Gastroesophageal sphincter (tissue), 4 donors: Measurements from ENCODE around the gene DENND4C. TPM values are rescaled to one million over a fixed set of nuclear protein-coding genes. Genes with fewer than 3 reads are reported as not detected.
A peak's percentile ranks its signal among the peaks of the same experiment; 100 is the strongest.

Experiments used
- ATAC-seq: fragments of 150-250 bp; one replicate; pipeline ENCODE4 v1.9.1; 2016; ENCODE audit warnings: mild to moderate bottlenecking, moderate library complexity
- H3K27ac ChIP-seq, 4 donors: fragments of 200-600 bp; sonication (generic) in 3 of 4; 1 replicate in 3 of 4; 2 replicates in 1 of 4; pipeline ENCODE4 v1.5.1; 2016 to 2019
- H3K27me3 ChIP-seq: fragments of 200-600 bp; sonication (generic); one replicate; pipeline ENCODE4 v1.5.1; 2019
- H3K36me3 ChIP-seq, 2 donors: fragments of 200-600 bp; sonication (generic); one replicate each; pipeline ENCODE4 v1.5.1; 2019; ENCODE audit warnings: control low read depth in 1 of 2
- H3K4me1 ChIP-seq, 3 donors: fragments of 200-600 bp; sonication (generic); 1 replicate in 2 of 3; 2 replicates in 1 of 3; pipeline ENCODE4 v1.5.1; 2016 to 2019; ENCODE audit warnings: control low read depth in 2 of 3
- H3K4me3 ChIP-seq, 2 donors: fragments of 200-600 bp; sonication (generic); one replicate each; pipeline ENCODE4 v1.5.1; 2019; ENCODE audit warnings: mild to moderate bottlenecking in 1 of 2, moderate library complexity in 1 of 2
- H3K9me3 ChIP-seq, 3 donors: fragments of 200-600 bp; sonication (generic); one replicate each; pipeline ENCODE4 v1.5.1; 2017 to 2019; ENCODE audit warnings: control low read depth in 2 of 3
- EP300 ChIP-seq: sonication (generic); formaldehyde crosslinking; IDR thresholded peaks from one replicate; pipeline ENCODE4 v1.6.1; 2017; ENCODE audit warnings: antibody characterized with exemption, mild to moderate bottlenecking
- POLR2A ChIP-seq, 2 donors: fragments of 450-650 bp; IDR thresholded peaks; one replicate each; pipeline ENCODE4 v1.6.1; 2017; ENCODE audit warnings: antibody characterized with exemption in 2 of 2, mild to moderate bottlenecking in 2 of 2, moderate library complexity in 1 of 2
- POLR2AphosphoS5 ChIP-seq: sonication (generic); formaldehyde crosslinking; IDR thresholded peaks from one replicate; pipeline ENCODE4 v1.6.1; 2017; ENCODE audit warnings: antibody characterized with exemption
- WGBS, 2 donors: methylation state at CpG; one replicate each; pipeline ENCODE4 v1.1.5; 2018; ENCODE audit warnings: low coverage in 1 of 2; 5-methylcytosine and 5-hydroxymethylcytosine counted together
- total RNA-seq, 4 donors: library from RNA; depleted of rRNA; stranded (reverse); fragments of >200 nt; gene quantifications; one replicate each; pipeline ENCODE4 v1.1.0, GENCODE V29; 2016
- TF ChIP-seq, protein P1 (sequence below), 4 experiments: fragments of 200-600 bp in 2 of 4; fragments of 450-650 bp in 2 of 4; sonication (generic) in 1 of 4; IDR thresholded peaks; one replicate each; pipeline ENCODE4 v1.5.1; 2017 to 2019; ENCODE audit warnings: antibody characterized with exemption in 4 of 4, mild to moderate bottlenecking in 2 of 4, moderate library complexity in 2 of 4

Gene DENND4C
- total RNA-seq, 4 donors from 2014 or later, result 72.9 to 117 (median 81.9) TPM

DNA sequence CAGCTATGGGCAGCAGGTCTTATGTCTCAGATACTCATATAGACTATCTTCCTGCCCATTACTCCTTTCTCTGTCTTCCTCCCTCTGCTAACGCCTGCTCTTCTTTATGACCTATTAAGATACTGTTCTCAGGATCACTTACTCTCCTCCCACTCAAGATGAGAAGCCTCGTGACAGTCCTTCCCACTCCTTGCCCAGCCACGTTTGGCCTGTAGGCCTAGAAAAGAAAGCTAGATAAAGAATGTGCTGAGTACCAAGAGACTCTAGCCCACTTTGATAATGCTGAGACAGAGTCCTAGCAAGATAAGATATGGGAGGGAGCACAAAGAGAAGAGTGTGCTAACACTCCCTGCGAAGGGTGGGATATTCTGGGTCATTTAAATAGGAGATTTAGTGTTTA is 6.8 kb upstream of the DENND4C start:
- no peak for TF ChIP-seq POLR2AphosphoS5
- no peak for TF ChIP-seq POLR2A (IDR thresholded peaks at IDR 0.05)
- no peak for TF ChIP-seq EP300
- TF ChIP-seq, protein P1, sequence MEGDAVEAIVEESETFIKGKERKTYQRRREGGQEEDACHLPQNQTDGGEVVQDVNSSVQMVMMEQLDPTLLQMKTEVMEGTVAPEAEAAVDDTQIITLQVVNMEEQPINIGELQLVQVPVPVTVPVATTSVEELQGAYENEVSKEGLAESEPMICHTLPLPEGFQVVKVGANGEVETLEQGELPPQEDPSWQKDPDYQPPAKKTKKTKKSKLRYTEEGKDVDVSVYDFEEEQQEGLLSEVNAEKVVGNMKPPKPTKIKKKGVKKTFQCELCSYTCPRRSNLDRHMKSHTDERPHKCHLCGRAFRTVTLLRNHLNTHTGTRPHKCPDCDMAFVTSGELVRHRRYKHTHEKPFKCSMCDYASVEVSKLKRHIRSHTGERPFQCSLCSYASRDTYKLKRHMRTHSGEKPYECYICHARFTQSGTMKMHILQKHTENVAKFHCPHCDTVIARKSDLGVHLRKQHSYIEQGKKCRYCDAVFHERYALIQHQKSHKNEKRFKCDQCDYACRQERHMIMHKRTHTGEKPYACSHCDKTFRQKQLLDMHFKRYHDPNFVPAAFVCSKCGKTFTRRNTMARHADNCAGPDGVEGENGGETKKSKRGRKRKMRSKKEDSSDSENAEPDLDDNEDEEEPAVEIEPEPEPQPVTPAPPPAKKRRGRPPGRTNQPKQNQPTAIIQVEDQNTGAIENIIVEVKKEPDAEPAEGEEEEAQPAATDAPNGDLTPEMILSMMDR (IDR thresholded peaks at IDR 0.05), result no peak
- no peaks in the 10 kb centered on the region for H3K9me3 ChIP-seq
- 49% methylated on average over 4 of the region's 4 CpGs; no CpG with 5 or more reads in 1 of the 2 donors for WGBS, 2 donors
- ATAC-seq, result no peak
- H3K4me1 ChIP-seq, result no peaks in the 10 kb centered on the region
- H3K27ac ChIP-seq, result no peak overlapping the region
- H3K4me3 ChIP-seq, result no peak overlapping the region
- H3K36me3 ChIP-seq, result no peaks in the 10 kb centered on the region
- no peaks in the 10 kb centered on the region for H3K27me3 ChIP-seq

DNA sequence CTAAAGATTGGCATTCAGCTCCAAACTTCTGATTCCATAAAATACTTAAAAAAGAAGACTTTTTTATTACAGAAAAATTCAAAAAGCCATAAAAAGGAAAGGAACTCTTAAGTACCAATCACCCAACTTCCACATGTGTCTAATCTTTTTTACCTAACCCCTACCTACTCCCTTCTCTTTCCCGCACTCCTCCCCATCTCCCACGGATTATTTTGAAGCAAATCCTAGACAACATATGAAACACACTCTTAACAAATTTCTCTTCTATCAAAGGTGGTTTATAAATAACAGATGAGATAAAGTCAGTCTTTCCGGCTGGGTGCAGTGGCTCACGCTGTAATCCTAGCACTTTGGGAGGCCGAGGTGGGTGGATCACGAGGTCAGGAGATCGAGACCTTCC is 5.9 kb upstream of the DENND4C start:
- H3K4me1 ChIP-seq, result peaks cover 0 to 6% (median 0%) of the 10 kb centered on the region in 3 donors
- H3K4me3 ChIP-seq, result no peak overlapping the region
- TF ChIP-seq, protein P1 (IDR thresholded peaks at IDR 0.05), result no peak
- TF ChIP-seq POLR2A (IDR thresholded peaks at IDR 0.05), result no peak
- no peak for TF ChIP-seq EP300
- TF ChIP-seq POLR2AphosphoS5, result no peak
- no peaks in the 10 kb centered on the region for H3K9me3 ChIP-seq
- no peak for ATAC-seq
- 67 to 79% methylated on average over 2 to 6 of the region's 7 CpGs for WGBS, 2 donors
- no peaks in the 10 kb centered on the region for H3K27me3 ChIP-seq
- no peaks in the 10 kb centered on the region for H3K36me3 ChIP-seq
- no peak overlapping the region for H3K27ac ChIP-seq

DNA sequence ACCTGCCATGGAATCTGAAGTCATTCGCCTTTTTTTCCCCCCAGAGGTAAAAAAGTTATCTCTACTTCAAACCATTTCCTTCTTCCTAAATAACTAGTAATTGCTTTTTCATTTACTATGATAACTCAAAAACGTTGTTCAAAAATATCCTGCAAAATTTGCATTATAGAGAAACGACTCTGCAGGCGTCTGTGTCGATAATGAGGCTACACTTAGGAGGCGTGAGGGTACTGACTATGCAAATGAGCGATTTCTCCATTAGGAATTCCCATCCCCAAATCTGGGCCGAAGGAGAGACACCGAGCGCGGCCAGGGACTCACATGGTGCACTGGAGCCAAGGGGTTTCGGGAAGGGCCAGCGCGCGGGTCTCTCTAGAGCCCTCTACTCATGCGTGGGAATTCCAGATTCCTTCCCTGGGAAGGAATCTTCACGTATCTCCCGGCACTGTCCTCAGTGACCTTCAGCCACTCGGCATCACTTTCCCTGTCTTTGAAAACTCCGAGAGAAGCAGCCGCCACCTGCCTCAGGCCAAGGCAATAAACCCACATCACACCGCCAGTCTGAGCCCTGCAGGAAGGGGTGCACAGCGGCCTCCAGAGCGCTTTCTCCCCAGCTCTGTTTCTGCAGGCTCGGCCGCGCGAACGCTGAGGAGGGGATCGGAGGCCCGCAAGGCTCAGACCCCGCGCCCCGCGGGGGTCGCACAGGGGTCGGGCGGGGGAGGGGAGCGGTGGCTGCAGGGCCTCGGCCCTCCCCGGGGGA is 718 bp upstream of the DENND4C start:
- Histone ChIP-seq H3K4me1 (peaks cover 0 to 43% (median 8%) of the 10 kb centered on the region in 3 donors), H3K36me3 (no peaks in the 10 kb centered on the region), H3K9me3 (no peaks in the 10 kb centered on the region), H3K27ac (peak overlapping the region; percentile 84 to 99 (median 97)), H3K4me3 (peak overlapping the region; percentile 79 to 98), H3K27me3 (no peaks in the 10 kb centered on the region)
- TF ChIP-seq POLR2A (IDR thresholded peaks at IDR 0.05) (no peak), POLR2AphosphoS5 (no peak), EP300 (no peak)
- TF ChIP-seq, protein P1 (IDR thresholded peaks at IDR 0.05), result no peak
- 0 to 3% methylated on average over 7 to 8 of the region's 41 CpGs for WGBS, 2 donors
- peak; percentile 72 for ATAC-seq

GRCh38 chr9:19231126-19231903 is 822 bp downstream of the DENND4C start:
- 1% methylated on average over 13 to 14 of the region's 35 CpGs for WGBS, 2 donors

DNA sequence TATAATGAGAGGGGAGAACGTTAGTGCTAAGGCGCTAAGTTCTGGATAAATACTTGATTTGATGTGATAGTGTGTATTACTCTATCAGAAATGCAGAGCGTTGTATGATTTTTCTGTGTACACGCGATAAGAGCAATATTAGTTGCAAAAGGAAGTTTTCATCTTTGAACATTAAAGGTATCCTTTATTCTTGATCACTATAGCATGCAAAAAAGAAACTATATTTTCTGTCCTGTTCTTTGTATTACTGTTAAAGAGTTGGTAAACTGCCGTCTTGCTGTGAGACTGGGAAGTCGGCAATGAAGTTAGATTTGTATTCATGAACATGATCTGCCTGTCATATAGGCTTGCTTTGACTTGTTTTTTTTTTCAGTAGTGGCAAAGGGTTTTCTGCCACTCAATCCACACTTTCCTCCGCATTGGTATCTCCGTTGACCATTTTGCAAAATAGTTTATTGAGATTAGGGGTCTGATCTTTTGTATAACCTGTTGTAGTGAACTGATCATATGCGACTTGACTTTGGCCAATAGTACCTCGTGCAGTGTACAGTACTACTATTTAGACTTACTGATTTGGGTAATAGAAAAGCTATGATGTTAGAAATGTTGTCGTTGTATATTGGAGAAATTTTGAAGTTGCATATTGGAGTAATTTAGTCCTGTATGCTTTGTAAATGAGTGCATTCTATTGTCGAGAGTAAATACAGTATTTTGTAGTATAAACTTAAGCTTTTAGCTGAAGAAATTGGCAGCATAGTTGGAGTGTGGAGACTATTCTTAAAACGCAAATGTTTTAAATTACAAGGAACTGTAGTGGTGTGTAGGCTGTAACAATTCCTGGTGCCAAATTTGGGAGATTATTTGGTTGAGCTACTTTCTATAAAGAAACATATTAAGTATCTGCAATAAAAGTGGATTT is 1.7 kb downstream of the DENND4C start:
- TF ChIP-seq POLR2AphosphoS5, result no peak
- TF ChIP-seq EP300, result no peak
- TF ChIP-seq, protein P1 (IDR thresholded peaks at IDR 0.05), result no peak
- TF ChIP-seq POLR2A (IDR thresholded peaks at IDR 0.05), result no peak
- Histone ChIP-seq H3K36me3 (no peaks in the 10 kb centered on the region), H3K9me3 (no peaks in the 10 kb centered on the region), H3K4me1 (peaks cover 0 to 56% (median 8%) of the 10 kb centered on the region in 3 donors), H3K27ac (peak overlapping the region; percentile 84 to 99 (median 97)), H3K4me3 (peak overlapping the region; percentile 79 to 98), H3K27me3 (no peaks in the 10 kb centered on the region)
- ATAC-seq, result no peak
- 2 to 4% methylated on average over 14 of the region's 14 CpGs for WGBS, 2 donors

More at GRCh38 chr9:19231126-19231903, 822 bp downstream of the DENND4C start:
- no peaks in the 10 kb centered on the region for H3K36me3 ChIP-seq
- peak overlapping the region; percentile 79 to 98 for H3K4me3 ChIP-seq
- TF ChIP-seq POLR2A (IDR thresholded peaks at IDR 0.05), result no peak
- H3K4me1 ChIP-seq, result peaks cover 0 to 48% (median 8%) of the 10 kb centered on the region in 3 donors
- H3K27me3 ChIP-seq, result no peaks in the 10 kb centered on the region
- no peak for ATAC-seq
- peak overlapping the region; percentile 84 to 99 (median 97) for H3K27ac ChIP-seq
- no peaks in the 10 kb centered on the region for H3K9me3 ChIP-seq
